NCI-H146 (cell line): ENCODE measurements around the gene GALNT9.

ENCODE experiments used
- DNase-seq: peaks from one replicate; lab custom pipeline; 2025; lab: John Stamatoyannopoulos, UW

The GALNT9 gene

GRCh38 chr12:132168311-132169031, 160.9 kb downstream of the GALNT9 start:
- no peak for DNase-seq

DNA sequence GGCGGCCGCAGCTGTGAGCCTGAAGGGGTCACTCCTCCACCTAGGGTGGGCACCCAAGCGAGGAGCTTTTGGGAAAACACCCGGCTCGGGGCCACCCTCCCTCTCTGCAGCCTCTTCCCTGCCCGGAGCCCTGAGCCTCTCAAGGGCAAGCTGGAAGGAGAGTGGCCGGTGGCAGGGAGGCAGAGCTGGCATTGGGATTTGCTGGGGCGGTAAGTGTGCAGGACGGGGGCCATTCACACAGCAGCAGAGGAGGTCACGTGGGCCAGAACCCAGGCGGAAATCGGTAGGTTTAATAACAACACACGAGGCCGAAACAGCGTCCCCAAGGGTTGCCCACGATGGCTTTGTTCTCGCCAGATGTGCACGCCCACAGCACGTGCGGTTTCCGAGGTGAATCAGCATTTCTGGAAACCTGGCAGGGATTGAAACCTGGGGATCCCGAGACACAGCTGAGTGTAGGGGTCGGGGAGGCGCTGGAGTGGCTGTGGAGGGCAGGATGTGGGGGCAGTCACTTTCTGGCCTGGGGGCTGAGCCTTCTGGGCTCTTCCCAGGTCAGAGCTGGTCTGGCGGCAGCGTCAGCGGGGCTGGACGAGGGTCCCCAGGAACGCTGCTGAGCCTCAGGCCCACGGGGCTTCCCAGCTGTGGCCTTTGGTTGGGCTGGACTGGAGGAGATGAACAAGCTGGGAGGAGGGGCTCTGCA, 161.6 kb downstream of the GALNT9 start:
- DNase-seq = no peak

GRCh38 chr12:132166801-132167591, 162.4 kb downstream of the GALNT9 start:
- DNase-seq = no peak

- DNase-seq = no peak
Observed at GRCh38 chr12:132166093-132166492, 163.3 kb downstream of the GALNT9 start.

GRCh38 chr12:132165584-132165983, 163.8 kb downstream of the GALNT9 start:
- no peak for DNase-seq

GRCh38 chr12:132164426-132164825, 165.0 kb downstream of the GALNT9 start:
- no peak for DNase-seq

GRCh38 chr12:132163911-132164288, 165.5 kb downstream of the GALNT9 start:
- no peak for DNase-seq

DNA sequence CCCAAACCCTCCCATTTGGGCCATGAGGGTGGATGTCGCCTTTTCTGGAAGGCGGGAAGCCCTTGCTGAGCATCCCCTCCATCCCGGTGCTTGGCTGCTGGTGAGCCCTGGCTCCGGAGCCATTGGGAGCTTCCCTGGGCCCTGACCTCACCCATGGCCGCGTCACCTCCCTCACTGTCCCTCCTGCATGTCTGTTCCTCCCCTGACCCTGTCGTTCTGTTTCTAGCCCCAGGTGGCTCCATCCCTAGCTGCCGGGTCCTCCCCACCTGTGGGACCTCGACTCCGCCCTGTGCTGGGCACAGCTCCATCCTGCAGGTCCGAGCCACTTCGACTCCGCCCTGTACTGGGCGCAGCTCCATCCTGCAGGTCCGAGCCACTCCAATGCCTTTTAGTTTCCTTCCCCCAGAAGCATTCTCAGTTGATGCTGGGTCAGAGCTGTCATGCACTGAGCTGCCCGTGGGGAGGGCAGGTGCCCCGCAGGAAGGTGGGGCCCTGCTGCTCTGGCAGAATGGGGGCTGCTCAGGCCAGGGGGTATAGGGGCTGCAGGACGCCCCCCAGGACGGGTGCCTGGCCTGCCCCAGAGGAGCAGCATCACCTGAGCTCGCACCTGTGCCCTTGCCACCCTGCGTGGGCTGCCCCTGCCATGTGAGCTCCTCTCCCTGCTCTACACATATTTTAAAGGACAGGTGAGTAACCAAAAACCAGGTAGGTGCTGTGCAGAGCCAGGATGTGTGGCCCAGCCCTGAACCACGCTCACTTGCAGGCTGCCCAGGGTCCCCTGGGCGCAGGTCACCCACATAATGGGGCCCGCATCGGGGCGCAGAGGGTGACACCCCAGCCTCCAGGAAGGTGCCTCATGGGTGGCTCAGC, 166.1 kb downstream of the GALNT9 start:
- DNase-seq = peak; percentile 11

- DNase-seq = no peak
Observed at GRCh38 chr12:132162508-132163031, 166.8 kb downstream of the GALNT9 start.

DNA sequence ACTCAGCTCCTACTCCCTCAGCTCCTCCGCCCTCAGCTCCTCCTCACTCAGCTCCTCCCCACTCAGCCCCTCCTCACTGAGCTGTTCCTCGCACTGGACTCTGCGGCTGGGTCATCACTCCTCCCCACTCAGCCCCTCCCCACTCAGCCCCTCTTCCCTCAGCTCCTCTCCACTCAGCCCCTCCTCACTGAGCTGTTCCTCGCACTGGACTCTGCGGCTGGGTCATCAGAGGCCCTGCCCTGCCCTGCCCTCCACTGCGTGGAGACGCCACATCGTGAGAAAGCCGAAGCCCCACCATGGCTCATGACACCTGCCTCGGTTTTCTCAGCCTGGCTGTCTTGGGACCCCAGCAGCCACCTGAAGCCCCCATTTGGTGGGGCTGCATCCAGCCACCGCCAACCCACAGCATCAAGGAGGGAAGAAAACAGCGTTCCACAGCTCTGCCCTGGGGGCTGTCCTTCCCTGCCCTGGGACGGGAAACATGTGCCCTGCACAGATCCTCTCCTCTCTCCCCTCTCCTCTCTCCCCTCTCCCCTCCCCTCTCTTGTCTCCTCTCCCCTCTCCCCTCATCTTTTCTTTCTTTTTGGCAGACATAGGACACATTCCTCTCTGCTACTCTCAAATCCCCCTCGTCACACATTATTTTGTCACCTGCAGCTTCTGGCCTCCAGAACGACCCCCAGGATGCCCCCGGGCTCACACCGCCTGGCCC, 167.4 kb downstream of the GALNT9 start:
- DNase-seq = no peak

DNA sequence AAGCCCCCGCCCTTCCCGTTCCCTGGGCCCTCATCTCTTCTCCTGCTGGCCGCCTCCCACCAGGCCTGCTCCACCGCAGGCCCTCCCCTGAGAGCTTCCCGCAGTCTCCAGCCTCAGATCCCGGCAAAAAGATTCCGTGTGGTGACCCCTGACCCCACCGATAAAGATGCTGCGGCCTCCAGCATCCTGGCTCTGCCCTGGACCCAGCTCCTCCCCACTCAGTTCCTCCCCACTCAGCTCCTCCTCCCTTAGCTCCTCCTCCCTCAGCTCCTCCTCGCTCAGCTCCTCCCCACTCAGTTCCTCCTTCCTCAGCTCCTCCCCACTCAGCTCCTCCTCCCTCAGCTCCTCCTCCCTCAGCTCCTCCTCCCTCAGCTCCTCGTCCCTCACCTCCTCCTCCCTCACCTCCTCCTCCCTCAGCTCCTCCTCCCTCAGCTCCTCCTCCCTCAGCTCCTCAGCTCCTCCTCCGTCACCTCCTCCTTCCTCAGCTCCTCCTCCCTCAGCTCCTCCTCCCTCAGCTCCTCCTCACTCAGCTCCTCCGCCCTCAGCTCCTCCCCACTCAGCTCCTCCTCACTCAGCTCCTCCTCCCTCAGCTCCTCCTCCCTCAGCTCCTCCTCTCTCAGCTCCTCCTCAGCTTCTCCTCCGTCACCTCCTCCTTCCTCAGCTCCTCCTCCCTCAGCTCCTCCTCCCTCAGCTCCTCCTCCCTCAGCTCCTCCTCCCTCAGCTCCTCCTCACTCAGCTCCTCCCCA, 168.2 kb downstream of the GALNT9 start:
- no peak for DNase-seq

- no peak for DNase-seq
Observed at GRCh38 chr12:132160601-132161035, 168.8 kb downstream of the GALNT9 start.

DNA sequence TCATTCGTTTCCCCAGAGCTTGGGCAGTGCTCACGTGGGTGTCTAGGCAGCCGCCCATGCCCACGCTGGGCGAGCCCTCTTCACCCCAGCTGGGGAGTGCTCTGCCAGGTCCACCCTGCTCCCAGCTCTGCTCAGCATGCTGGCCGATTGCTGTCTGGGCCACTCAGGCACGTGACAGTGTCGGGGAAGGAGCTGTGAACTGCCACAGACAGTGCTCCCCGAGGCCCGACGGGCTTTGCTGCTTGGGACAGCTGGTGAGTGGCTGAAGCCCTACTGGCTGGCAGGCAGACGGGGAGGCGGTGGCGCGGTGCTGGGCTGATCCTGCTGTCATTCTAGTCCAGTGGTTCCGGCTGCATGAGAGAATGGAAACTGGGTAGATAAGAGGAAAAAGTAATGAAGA, 169.4 kb downstream of the GALNT9 start:
- no peak for DNase-seq

DNA sequence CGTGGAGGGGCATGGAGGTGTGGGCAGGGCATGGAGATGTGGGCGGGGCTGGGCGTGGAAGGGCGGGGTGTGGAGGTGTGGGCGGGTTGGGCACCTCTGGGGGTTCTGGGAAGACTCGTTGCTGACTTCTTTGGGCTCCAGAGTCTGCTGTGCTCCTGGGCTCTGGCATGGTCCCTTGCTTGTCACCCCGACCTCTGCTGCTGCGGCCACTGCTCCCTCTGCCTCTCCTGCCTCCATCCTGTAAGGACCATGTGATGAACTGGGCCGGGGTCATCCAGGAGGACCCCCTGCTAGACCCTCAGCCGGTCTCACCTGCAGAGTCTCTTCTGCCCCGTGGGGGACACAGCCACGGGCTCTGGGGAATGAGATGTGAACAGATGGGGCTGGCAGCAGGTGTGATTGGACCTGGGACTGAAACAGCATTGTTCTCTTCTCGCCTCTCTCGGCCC, 169.8 kb downstream of the GALNT9 start:
- DNase-seq = no peak

- DNase-seq = peak; percentile 22
Observed at GRCh38 chr12:132158677-132159554, 170.5 kb downstream of the GALNT9 start.

- DNase-seq = no peak
Observed at GRCh38 chr12:132157733-132158409, 171.5 kb downstream of the GALNT9 start.

DNA sequence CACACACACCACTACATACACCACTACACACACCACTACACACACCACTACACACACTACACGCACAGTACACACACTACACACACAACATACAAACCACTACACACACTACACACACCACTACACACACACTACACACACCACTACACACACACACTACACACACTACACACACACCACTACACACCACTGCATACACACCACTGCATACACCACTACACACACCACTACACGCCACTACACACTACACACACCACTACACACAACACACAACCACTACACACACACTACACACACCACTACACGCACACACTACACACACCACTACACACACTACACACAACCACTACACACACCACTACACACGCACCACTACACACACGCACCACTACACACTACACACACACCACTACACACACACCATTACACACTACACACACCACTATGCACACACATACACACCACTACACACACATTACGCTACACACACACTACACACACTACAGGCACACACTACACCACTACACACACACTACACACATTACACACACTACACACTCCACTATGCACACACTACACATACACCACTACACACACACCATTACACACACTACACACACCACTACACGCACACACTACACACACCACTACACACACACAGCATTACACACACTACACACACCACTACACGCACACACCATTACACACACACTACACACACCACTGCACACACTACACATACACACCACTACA, 172.6 kb downstream of the GALNT9 start:
- no peak for DNase-seq
